Keratinocyte (primary cell): ENCODE measurements around the gene ISG15. TPM values are rescaled to one million over a fixed set of nuclear protein-coding genes. Genes with fewer than 3 reads are reported as not detected.

Experiments used
- DNase-seq: peaks from one replicate; pipeline ENCODE4 v3.0.0-alpha.2; 2011; ENCODE audit warnings: low read depth, missing footprints, low spot score
- FAIRE-seq: peaks from 2 replicates; lab custom pipeline; 2011; peaks lifted over from hg19 to GRCh38; lab: Jason Lieb, UNC
- H2AFZ ChIP-seq: 2 replicates; pipeline ENCODE4 v1.6.0; 2012; ENCODE audit warnings: low read length, control low read depth, inconsistent platforms; ENCODE audit not compliant: control insufficient read depth
- H3K27ac ChIP-seq: 2 replicates; pipeline ENCODE4 v1.5.1; 2011; ENCODE audit warnings: low read length; ENCODE audit not compliant: control insufficient read depth, insufficient read depth
- H3K27me3 ChIP-seq: 3 replicates; pipeline ENCODE4 v1.6.0; 2011; ENCODE audit warnings: low read length; ENCODE audit not compliant: control insufficient read depth, insufficient read depth; ENCODE audit errors: extremely low read depth
- H3K36me3 ChIP-seq, 2 experiments: 2 replicates in 1 of 2; 3 replicates in 1 of 2; pipeline ENCODE4 v1.5.1; 2011; ENCODE audit warnings: low read length in 2 of 2, mild to moderate bottlenecking in 1 of 2; ENCODE audit not compliant: control insufficient read depth in 2 of 2, insufficient read depth in 2 of 2; ENCODE audit errors: extremely low read depth in 1 of 2
- H3K4me1 ChIP-seq: 3 replicates; pipeline ENCODE4 v1.5.1; 2011; ENCODE audit warnings: low read length; ENCODE audit not compliant: control insufficient read depth, insufficient read depth; ENCODE audit errors: extremely low read depth
- H3K4me2 ChIP-seq: 3 replicates; pipeline ENCODE4 v1.6.0; 2011; ENCODE audit warnings: low read depth, low read length; ENCODE audit not compliant: control insufficient read depth, insufficient read depth; ENCODE audit errors: extremely low read depth
- H3K4me3 ChIP-seq, 3 experiments: fragments of 200-600 bp in 1 of 3; sonication (generic) in 1 of 3; 2 replicates in 2 of 3; 3 replicates in 1 of 3; pipeline ENCODE4 v1.5.1; 2011 to 2016; ENCODE audit warnings: low read length in 3 of 3, mild to moderate bottlenecking in 3 of 3, control low read depth in 2 of 3, inconsistent platforms in 1 of 3, low read depth in 1 of 3, mixed read lengths in 1 of 3, mixed run types in 1 of 3, moderate library complexity in 1 of 3; ENCODE audit not compliant: control insufficient read depth in 2 of 3, insufficient read depth in 2 of 3; ENCODE audit errors: extremely low read depth in 1 of 3
- H3K79me2 ChIP-seq: 2 replicates; pipeline ENCODE4 v1.6.0; 2012; ENCODE audit warnings: low read length; ENCODE audit not compliant: control insufficient read depth, insufficient read depth
- H3K9ac ChIP-seq: 3 replicates; pipeline ENCODE4 v1.6.0; 2011; ENCODE audit warnings: low read length; ENCODE audit not compliant: control insufficient read depth, insufficient read depth; ENCODE audit errors: extremely low read depth
- H3K9me1 ChIP-seq: 3 replicates; pipeline ENCODE4 v1.6.0; 2011; ENCODE audit warnings: low read length; ENCODE audit not compliant: control insufficient read depth, insufficient read depth; ENCODE audit errors: extremely low read depth
- H3K9me3 ChIP-seq: 2 replicates; pipeline ENCODE4 v1.5.1; 2012; ENCODE audit warnings: low read depth, low read length; ENCODE audit not compliant: control insufficient read depth
- H4K20me1 ChIP-seq: 3 replicates; pipeline ENCODE4 v1.6.0; 2011; ENCODE audit warnings: low read length; ENCODE audit not compliant: control insufficient read depth, insufficient read depth; ENCODE audit errors: extremely low read depth
- CTCF ChIP-seq, 3 experiments: IDR thresholded peaks in 1 of 3; conservative IDR thresholded peaks in 1 of 3; optimal IDR thresholded peaks in 1 of 3; 2 replicates in 2 of 3; 3 replicates in 1 of 3; pipeline versions ENCODE3 to v1.5.1; 2011; ENCODE audit warnings: low read length in 3 of 3, mild to moderate bottlenecking in 3 of 3, moderate library complexity in 2 of 3, control low read depth in 1 of 3, inconsistent platforms in 1 of 3; ENCODE audit not compliant: insufficient read depth in 2 of 3; ENCODE audit errors: extremely low read depth in 1 of 3
- EZH2 ChIP-seq: IDR thresholded peaks from one replicate; pipeline ENCODE4 v1.6.1; 2012; ENCODE audit warnings: inconsistent platforms, mild to moderate bottlenecking, low read length, moderate library complexity
- dilution Hi-C: fragments of 300-500 bp; cut with MboI; formaldehyde crosslinking; loops from one replicate; pipeline ENCODE4 v1.7.0; 2020; ENCODE audit warnings: low sequenced_read_pairs; ENCODE audit not compliant: extremely low pct_ligation_motif_present
- polyA plus RNA-seq, 5 experiments: library from polyadenylated mRNA; depleted of rRNA in 3 of 5; stranded (reverse) in 3 of 5; stranded (forward) in 1 of 5; unstranded in 1 of 5; fragments of >200 nt; gene quantifications; 1 replicate in 1 of 5; 2 replicates in 3 of 5; 3 replicates in 1 of 5; pipeline versions ENCODE4 v1.2.1 to v1.2.3, GENCODE V29; 2011 to 2012; ENCODE audit warnings: missing spikeins in 2 of 5, low read depth in 1 of 5, low replicate concordance in 1 of 5

Gene ISG15
- polyA plus RNA-seq, 1 donor (not counting 4 experiments of a cell fraction or from before 2014, with no cell fraction given): 246 TPM

DNA sequence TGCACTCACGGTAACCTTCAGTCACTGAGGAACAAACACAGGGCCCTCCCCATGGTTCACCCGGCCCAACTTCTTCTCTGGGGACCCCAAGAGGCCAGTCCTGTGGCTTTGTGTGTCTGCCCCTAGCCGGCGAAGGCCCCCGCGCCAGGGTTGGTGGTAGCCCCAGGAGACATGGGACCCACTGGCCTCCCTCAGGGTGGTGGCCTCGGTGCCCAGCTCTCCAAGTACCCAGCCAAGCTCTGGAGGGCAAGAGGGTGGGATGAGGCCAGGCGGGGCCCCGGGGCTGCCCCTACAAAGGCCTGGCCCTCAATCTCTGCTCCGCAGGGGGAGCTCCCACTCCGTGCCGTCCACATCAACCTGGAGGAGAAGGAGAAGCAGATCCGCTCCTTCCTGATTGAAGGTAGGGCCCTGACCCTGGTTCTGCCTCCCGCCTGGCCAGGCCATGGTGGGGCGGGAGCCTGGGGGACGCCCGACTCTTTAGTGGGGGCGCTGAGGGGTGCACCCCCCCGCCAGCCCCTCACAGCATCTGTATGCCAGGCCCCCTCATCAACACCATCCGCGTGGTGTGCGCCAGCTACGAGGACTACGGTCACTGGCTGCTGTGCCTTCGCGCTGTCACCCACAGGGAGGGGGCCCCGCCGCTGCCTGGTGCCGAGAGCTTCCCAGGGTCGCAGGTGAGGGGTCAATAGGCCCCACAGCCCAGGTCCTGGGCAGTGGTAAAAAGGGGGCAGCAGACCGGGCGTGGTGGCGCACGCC, 41.4 kb upstream of the ISG15 start:
- TF ChIP-seq EZH2 (no peak), CTCF (optimal IDR thresholded peaks at IDR 0.05 in 1 of 3, IDR thresholded peaks at IDR 0.05 in 1 of 3, conservative IDR thresholded peaks at IDR 0.05 in 1 of 3; ENCODE audit: extremely low read depth in 1 of 3, insufficient read depth in 2 of 3, low read length in 3 of 3) (no peak)
- no peak overlapping the region for H3K27ac ChIP-seq
- DNase-seq (no peak), FAIRE-seq (no peak)
- no peak overlapping the region for H3K9ac ChIP-seq
- dilution Hi-C loops: no loop called here
- H3K4me1 ChIP-seq: peaks cover 14% of the 10 kb centered on the region
- H3K4me2 ChIP-seq: no peak overlapping the region
- H3K9me1 ChIP-seq: no peaks in the 10 kb centered on the region
- peaks cover 0 to 3% of the 10 kb centered on the region in 2 experiments for H3K36me3 ChIP-seq
- no peaks in the 10 kb centered on the region for H3K9me3 ChIP-seq
- H3K27me3 ChIP-seq: no peaks in the 10 kb centered on the region
- no peaks in the 10 kb centered on the region for H4K20me1 ChIP-seq
- H3K79me2 ChIP-seq: no peaks in the 10 kb centered on the region
- no peak overlapping the region for H2AFZ ChIP-seq
- no peak overlapping the region for H3K4me3 ChIP-seq

- Histone ChIP-seq H3K27ac (no peak overlapping the region), H3K27me3 (no peaks in the 10 kb centered on the region), H3K36me3 (peaks cover 0 to 3% of the 10 kb centered on the region in 2 experiments), H4K20me1 (no peaks in the 10 kb centered on the region), H3K4me2 (no peak overlapping the region), H3K79me2 (no peaks in the 10 kb centered on the region), H3K9me1 (no peaks in the 10 kb centered on the region), H3K4me3 (no peak overlapping the region), H2AFZ (no peak overlapping the region), H3K9me3 (no peaks in the 10 kb centered on the region), H3K9ac (no peak overlapping the region), H3K4me1 (peaks cover 4% of the 10 kb centered on the region)
- FAIRE-seq: no peak
- no peak for DNase-seq
- TF ChIP-seq CTCF (optimal IDR thresholded peaks at IDR 0.05 in 1 of 3, IDR thresholded peaks at IDR 0.05 in 1 of 3, conservative IDR thresholded peaks at IDR 0.05 in 1 of 3; ENCODE audit: extremely low read depth in 1 of 3, insufficient read depth in 2 of 3, low read length in 3 of 3) (no peak), EZH2 (no peak)
- dilution Hi-C loops: no loop called here
These were observed 40.4 kb upstream of the ISG15 start for GRCh38 chr1:972726-973458.
